HEK293 (cell line): ENCODE data around the gene WRAP53.

Source experiments
- GFI1B ChIP-seq: fragments of 450-650 bp; formaldehyde crosslinking; IDR thresholded peaks from 2 replicates; pipeline ENCODE4 v1.5.1; 2016; ENCODE audit warnings: missing biosample characterization, missing genetic modification characterization
- GLI2 ChIP-seq: fragments of 450-650 bp; formaldehyde crosslinking; IDR thresholded peaks from 2 replicates; pipeline ENCODE4; 2017; ENCODE audit warnings: missing biosample characterization, missing genetic modification characterization, low read depth, borderline replicate concordance
- HOXD13 ChIP-seq: sonication (generic); formaldehyde crosslinking; IDR thresholded peaks from 2 replicates; pipeline ENCODE4 v1.8.0; 2022; ENCODE audit warnings: missing genetic modification reagents, borderline replicate concordance
- SCRT1 ChIP-seq: fragments of 450-650 bp; formaldehyde crosslinking; IDR thresholded peaks from 2 replicates; pipeline ENCODE4 v1.5.1; 2016; ENCODE audit warnings: missing biosample characterization, missing genetic modification characterization, borderline replicate concordance
- SP2 ChIP-seq: fragments of 450-650 bp; formaldehyde crosslinking; IDR thresholded peaks from 2 replicates; pipeline ENCODE4 v1.5.1; 2016; ENCODE audit warnings: missing biosample characterization, missing genetic modification characterization
- ZFP3 ChIP-seq: fragments of 450-650 bp; formaldehyde crosslinking; IDR thresholded peaks from 2 replicates; pipeline ENCODE4 v1.5.1; 2016; ENCODE audit warnings: low read depth, missing biosample characterization, missing genetic modification characterization
- ZNF10 ChIP-seq: fragments of 450-650 bp; formaldehyde crosslinking; IDR thresholded peaks from 2 replicates; pipeline ENCODE4 v1.5.1; 2017; ENCODE audit warnings: missing biosample characterization, missing genetic modification characterization
- ZNF121 ChIP-seq: fragments of 450-650 bp; formaldehyde crosslinking; IDR thresholded peaks from 2 replicates; pipeline ENCODE4 v1.5.1; 2016; ENCODE audit warnings: missing biosample characterization, missing genetic modification characterization
- ZNF138 ChIP-seq: fragments of 450-650 bp; formaldehyde crosslinking; IDR thresholded peaks from 2 replicates; pipeline ENCODE4 v1.5.1; 2016; ENCODE audit warnings: missing biosample characterization, missing genetic modification characterization, borderline replicate concordance
- ZNF155 ChIP-seq: fragments of 450-650 bp; formaldehyde crosslinking; IDR thresholded peaks from 2 replicates; pipeline ENCODE4 v1.5.1; 2016; ENCODE audit warnings: missing biosample characterization, missing genetic modification characterization
- ZNF16 ChIP-seq: fragments of 450-650 bp; formaldehyde crosslinking; IDR thresholded peaks from 2 replicates; pipeline ENCODE4 v1.5.1; 2016; ENCODE audit warnings: low read depth, missing biosample characterization, missing genetic modification characterization
- ZNF174 ChIP-seq: fragments of 450-650 bp; formaldehyde crosslinking; IDR thresholded peaks from 2 replicates; pipeline ENCODE4 v1.5.0; 2017; ENCODE audit warnings: missing biosample characterization, mild to moderate bottlenecking, missing genetic modification characterization
- ZNF184 ChIP-seq: fragments of 450-650 bp; IDR thresholded peaks from 2 replicates; pipeline ENCODE4 v1.5.1; 2018; ENCODE audit warnings: missing biosample characterization, mild to moderate bottlenecking, missing genetic modification characterization
- ZNF292 ChIP-seq: fragments of 450-650 bp; formaldehyde crosslinking; IDR thresholded peaks from 2 replicates; pipeline ENCODE4 v1.5.1; 2016; ENCODE audit warnings: low read depth, missing biosample characterization, missing genetic modification characterization, borderline replicate concordance
- ZNF354C ChIP-seq: fragments of 450-650 bp; formaldehyde crosslinking; IDR thresholded peaks from 2 replicates; pipeline ENCODE4 v1.5.1; 2016; ENCODE audit warnings: missing biosample characterization, missing genetic modification characterization, low read depth, borderline replicate concordance
- ZNF37A ChIP-seq: fragments of 450-650 bp; IDR thresholded peaks from 2 replicates; pipeline ENCODE4 v1.5.1; 2018; ENCODE audit warnings: missing biosample characterization, missing genetic modification characterization
- ZNF394 ChIP-seq: fragments of 450-650 bp; formaldehyde crosslinking; IDR thresholded peaks from 2 replicates; pipeline ENCODE4 v1.5.1; 2016; ENCODE audit warnings: missing biosample characterization, missing genetic modification characterization, mild to moderate bottlenecking, moderate library complexity, borderline replicate concordance
- ZNF423 ChIP-seq: fragments of 450-650 bp; formaldehyde crosslinking; IDR thresholded peaks from 2 replicates; pipeline ENCODE4 v1.5.1; 2016; ENCODE audit warnings: missing biosample characterization, missing genetic modification characterization
- ZNF426 ChIP-seq: fragments of 450-650 bp; formaldehyde crosslinking; IDR thresholded peaks from 2 replicates; pipeline ENCODE4 v1.5.1; 2017; ENCODE audit warnings: missing biosample characterization, missing genetic modification characterization, mild to moderate bottlenecking, inconsistent platforms, moderate library complexity
- ZNF555 ChIP-seq: fragments of 450-650 bp; formaldehyde crosslinking; conservative IDR thresholded peaks from 2 replicates; pipeline ENCODE4 v1.5.1; 2017; ENCODE audit warnings: missing biosample characterization, mild to moderate bottlenecking, missing genetic modification characterization, inconsistent platforms
- ZNF560 ChIP-seq: fragments of 450-650 bp; formaldehyde crosslinking; IDR thresholded peaks from 2 replicates; pipeline ENCODE4 v1.5.1; 2017; ENCODE audit warnings: missing biosample characterization, missing genetic modification characterization, borderline replicate concordance
- ZNF585B ChIP-seq: fragments of 450-650 bp; formaldehyde crosslinking; IDR thresholded peaks from 2 replicates; pipeline ENCODE4 v1.5.1; 2016; ENCODE audit warnings: missing biosample characterization, missing genetic modification characterization
- ZNF621 ChIP-seq: fragments of 450-650 bp; formaldehyde crosslinking; IDR thresholded peaks from 2 replicates; pipeline ENCODE4 v1.5.1; 2017; ENCODE audit warnings: missing biosample characterization, missing genetic modification characterization
- ZNF629 ChIP-seq: fragments of 450-650 bp; formaldehyde crosslinking; IDR thresholded peaks from 2 replicates; pipeline ENCODE4 v1.5.1; 2017; ENCODE audit warnings: missing biosample characterization, missing genetic modification characterization
- ZNF747 ChIP-seq: fragments of 450-650 bp; formaldehyde crosslinking; IDR thresholded peaks from 2 replicates; pipeline ENCODE4 v1.5.1; 2016; ENCODE audit warnings: missing biosample characterization, missing genetic modification characterization
- TF ChIP-seq, protein P1 (sequence below): fragments of 450-650 bp; formaldehyde crosslinking; IDR thresholded peaks from 2 replicates; pipeline ENCODE4 v1.5.1; 2016; ENCODE audit warnings: missing biosample characterization, missing genetic modification characterization
- TF ChIP-seq, protein P2 (sequence below): fragments of 450-650 bp; formaldehyde crosslinking; IDR thresholded peaks from 2 replicates; pipeline ENCODE4 v1.5.1; 2016; ENCODE audit warnings: missing biosample characterization, missing genetic modification characterization
- TF ChIP-seq, protein P3 (sequence below): fragments of 450-650 bp; formaldehyde crosslinking; IDR thresholded peaks from 2 replicates; pipeline ENCODE4; 2016; ENCODE audit warnings: missing biosample characterization, missing genetic modification characterization
- TF ChIP-seq, protein P4 (sequence below): fragments of 450-650 bp; formaldehyde crosslinking; IDR thresholded peaks from 2 replicates; pipeline ENCODE4 v1.5.1; 2016; ENCODE audit warnings: missing biosample characterization, missing genetic modification characterization
- TF ChIP-seq, protein P5 (sequence below): fragments of 450-650 bp; formaldehyde crosslinking; optimal IDR thresholded peaks from 2 replicates; pipeline ENCODE3; 2016; ENCODE audit warnings: missing biosample characterization, mild to moderate bottlenecking, missing genetic modification characterization

The WRAP53 gene

DNA sequence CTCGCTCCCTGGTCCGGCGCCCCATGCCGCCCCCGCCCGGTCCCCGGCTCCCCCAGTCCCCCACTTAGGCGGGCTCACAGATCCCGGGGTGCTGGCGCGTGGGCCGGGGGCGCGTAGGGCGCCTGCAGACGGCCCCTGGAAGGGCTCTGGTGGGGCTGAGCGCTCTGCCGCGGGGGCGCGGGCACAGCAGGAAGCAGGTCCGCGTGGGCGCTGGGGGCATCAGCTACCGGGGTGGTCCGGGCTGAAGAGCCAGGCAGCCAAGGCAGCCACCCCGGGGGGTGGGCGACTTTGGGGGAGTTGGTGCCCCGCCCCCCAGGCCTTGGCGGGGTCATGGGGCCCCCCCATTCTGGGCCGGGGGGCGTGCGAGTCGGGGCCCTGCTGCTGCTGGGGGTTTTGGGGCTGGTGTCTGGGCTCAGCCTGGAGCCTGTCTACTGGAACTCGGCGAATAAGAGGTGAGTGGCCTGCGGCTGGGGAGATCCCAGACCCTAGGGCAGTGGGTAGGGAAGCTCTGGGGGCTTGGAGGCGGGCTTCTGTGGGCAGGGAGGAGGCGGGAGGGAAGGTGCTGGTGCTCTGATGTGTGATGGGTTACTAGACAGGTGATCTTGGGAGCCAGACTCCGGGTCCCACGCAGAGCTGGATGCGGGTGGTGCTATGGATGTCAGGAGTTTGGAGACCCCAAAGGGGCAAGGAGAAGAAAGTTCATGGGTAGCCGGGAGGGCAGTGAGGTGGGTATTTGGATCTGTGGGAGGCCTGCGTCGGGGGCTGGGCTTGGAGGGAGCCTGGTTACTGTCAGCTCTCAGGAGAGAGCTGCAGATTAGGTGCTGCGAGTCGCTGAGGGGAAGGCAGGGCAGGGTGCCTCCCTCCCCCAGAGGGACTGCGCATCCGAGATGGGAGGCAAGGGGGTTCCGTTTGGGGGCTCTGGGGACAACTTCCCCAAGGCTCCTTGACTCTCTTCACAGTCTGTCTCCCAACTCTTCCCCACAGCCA lies 17.3 kb downstream of the WRAP53 start (continued):
- TF ChIP-seq ZNF394 (tag by site-specific recombination) = no peak
- no peak for TF ChIP-seq ZNF292
- TF ChIP-seq ZNF37A (tag by site-specific recombination) = no peak
- TF ChIP-seq, protein P1, sequence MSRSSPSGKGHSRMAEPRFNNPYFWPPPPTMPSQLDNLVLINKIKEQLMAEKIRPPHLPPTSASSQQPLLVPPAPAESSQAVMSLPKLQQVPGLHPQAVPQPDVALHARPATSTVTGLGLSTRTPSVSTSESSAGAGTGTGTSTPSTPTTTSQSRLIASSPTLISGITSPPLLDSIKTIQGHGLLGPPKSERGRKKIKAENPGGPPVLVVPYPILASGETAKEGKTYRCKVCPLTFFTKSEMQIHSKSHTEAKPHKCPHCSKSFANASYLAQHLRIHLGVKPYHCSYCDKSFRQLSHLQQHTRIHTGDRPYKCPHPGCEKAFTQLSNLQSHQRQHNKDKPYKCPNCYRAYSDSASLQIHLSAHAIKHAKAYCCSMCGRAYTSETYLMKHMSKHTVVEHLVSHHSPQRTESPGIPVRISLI (tag by site-specific recombination) = no peak
- no peak for TF ChIP-seq GLI2 (tag by site-specific recombination)
- no peak for TF ChIP-seq ZFP3 (tag by site-specific recombination)
- TF ChIP-seq ZNF184 (tag by site-specific recombination) = no peak
- no peak for TF ChIP-seq ZNF560 (tag by site-specific recombination)
- TF ChIP-seq ZNF585B (tag by site-specific recombination) = no peak
- TF ChIP-seq ZNF747 (tag by site-specific recombination) = no peak
- TF ChIP-seq, protein P2, sequence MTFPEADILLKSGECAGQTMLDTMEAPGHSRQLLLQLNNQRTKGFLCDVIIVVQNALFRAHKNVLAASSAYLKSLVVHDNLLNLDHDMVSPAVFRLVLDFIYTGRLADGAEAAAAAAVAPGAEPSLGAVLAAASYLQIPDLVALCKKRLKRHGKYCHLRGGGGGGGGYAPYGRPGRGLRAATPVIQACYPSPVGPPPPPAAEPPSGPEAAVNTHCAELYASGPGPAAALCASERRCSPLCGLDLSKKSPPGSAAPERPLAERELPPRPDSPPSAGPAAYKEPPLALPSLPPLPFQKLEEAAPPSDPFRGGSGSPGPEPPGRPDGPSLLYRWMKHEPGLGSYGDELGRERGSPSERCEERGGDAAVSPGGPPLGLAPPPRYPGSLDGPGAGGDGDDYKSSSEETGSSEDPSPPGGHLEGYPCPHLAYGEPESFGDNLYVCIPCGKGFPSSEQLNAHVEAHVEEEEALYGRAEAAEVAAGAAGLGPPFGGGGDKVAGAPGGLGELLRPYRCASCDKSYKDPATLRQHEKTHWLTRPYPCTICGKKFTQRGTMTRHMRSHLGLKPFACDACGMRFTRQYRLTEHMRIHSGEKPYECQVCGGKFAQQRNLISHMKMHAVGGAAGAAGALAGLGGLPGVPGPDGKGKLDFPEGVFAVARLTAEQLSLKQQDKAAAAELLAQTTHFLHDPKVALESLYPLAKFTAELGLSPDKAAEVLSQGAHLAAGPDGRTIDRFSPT = 0 out of 2 replicates have a peak, but pooled peaks have one; percentile 36
- TF ChIP-seq ZNF174 (tag by site-specific recombination) = no peak
- no peak for TF ChIP-seq ZNF621 (tag by site-specific recombination)
- no peak for TF ChIP-seq ZNF155
- no peak for TF ChIP-seq ZNF10
- TF ChIP-seq, protein P3, sequence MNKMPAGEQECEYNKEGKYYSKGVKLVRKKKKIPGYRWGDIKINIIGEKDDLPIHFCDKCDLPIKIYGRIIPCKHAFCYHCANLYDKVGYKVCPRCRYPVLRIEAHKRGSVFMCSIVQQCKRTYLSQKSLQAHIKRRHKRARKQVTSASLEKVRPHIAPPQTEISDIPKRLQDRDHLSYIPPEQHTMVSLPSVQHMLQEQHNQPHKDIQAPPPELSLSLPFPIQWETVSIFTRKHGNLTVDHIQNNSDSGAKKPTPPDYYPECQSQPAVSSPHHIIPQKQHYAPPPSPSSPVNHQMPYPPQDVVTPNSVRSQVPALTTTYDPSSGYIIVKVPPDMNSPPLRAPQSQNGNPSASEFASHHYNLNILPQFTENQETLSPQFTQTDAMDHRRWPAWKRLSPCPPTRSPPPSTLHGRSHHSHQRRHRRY (tag by site-specific recombination) = no peak
- peak; percentile 58 for TF ChIP-seq SP2
- TF ChIP-seq, protein P4, sequence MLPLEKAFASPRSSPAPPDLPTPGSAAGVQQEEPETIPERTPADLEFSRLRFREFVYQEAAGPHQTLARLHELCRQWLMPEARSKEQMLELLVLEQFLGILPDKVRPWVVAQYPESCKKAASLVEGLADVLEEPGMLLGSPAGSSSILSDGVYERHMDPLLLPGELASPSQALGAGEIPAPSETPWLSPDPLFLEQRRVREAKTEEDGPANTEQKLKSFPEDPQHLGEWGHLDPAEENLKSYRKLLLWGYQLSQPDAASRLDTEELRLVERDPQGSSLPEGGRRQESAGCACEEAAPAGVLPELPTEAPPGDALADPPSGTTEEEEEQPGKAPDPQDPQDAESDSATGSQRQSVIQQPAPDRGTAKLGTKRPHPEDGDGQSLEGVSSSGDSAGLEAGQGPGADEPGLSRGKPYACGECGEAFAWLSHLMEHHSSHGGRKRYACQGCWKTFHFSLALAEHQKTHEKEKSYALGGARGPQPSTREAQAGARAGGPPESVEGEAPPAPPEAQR (tag by site-specific recombination) = no peak
- TF ChIP-seq HOXD13 (CRISPR knock-in tag) = no peak
- no peak for TF ChIP-seq ZNF629 (tag by site-specific recombination)
- TF ChIP-seq ZNF354C (tag by site-specific recombination) = no peak
- no peak for TF ChIP-seq GFI1B
- TF ChIP-seq, protein P5, sequence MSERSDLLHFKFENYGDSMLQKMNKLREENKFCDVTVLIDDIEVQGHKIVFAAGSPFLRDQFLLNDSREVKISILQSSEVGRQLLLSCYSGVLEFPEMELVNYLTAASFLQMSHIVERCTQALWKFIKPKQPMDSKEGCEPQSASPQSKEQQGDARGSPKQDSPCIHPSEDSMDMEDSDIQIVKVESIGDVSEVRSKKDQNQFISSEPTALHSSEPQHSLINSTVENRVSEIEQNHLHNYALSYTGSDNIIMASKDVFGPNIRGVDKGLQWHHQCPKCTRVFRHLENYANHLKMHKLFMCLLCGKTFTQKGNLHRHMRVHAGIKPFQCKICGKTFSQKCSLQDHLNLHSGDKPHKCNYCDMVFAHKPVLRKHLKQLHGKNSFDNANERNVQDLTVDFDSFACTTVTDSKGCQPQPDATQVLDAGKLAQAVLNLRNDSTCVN (tag by site-specific recombination) = peak; percentile 69
- no peak for TF ChIP-seq ZNF555 (tag by site-specific recombination)
- no peak for TF ChIP-seq ZNF426 (tag by site-specific recombination)
- no peak for TF ChIP-seq SCRT1 (tag by site-specific recombination)
- no peak for TF ChIP-seq ZNF16 (tag by site-specific recombination)
- no peak for TF ChIP-seq ZNF121 (tag by site-specific recombination)
- no peak for TF ChIP-seq ZNF138 (tag by site-specific recombination)
- TF ChIP-seq ZNF423 = 0 out of 2 replicates have a peak, but pooled peaks have one; percentile 16
